SU-DHL-6 (cell line): ENCODE results near the gene HDAC10.

ENCODE experiments used
- H2AFZ ChIP-seq: fragments of 200-600 bp; sonication (generic); 2 replicates; pipeline ENCODE4 v1.6.1; 2014; ENCODE audit warnings: low read depth, mild to moderate bottlenecking, moderate library complexity, mixed read lengths, antibody characterized with exemption, low read length; ENCODE audit not compliant: severe bottlenecking
- H3F3A ChIP-seq: fragments of 200-600 bp; shearing (Covaris generic); 2 replicates; pipeline ENCODE4 v1.6.0; 2016; ENCODE audit warnings: antibody characterized with exemption, mild to moderate bottlenecking; ENCODE audit not compliant: insufficient read depth
- H3K27ac ChIP-seq: fragments of 200-600 bp; sonication (generic); 2 replicates; pipeline ENCODE4 v1.5.1; 2016; ENCODE audit warnings: low read depth, mild to moderate bottlenecking, low read length, moderate library complexity, mixed read lengths
- H3K27me3 ChIP-seq: fragments of 200-600 bp; sonication (generic), shearing (Covaris generic); 2 replicates; pipeline ENCODE4 v1.6.0; 2014; ENCODE audit warnings: mild to moderate bottlenecking, low read length
- H3K36me3 ChIP-seq: fragments of 200-600 bp; sonication (generic); 2 replicates; pipeline ENCODE4 v1.6.1; 2014; ENCODE audit warnings: mild to moderate bottlenecking, low read length, mixed read lengths
- H3K4me2 ChIP-seq: fragments of 300-600, 200-600 bp; shearing (Covaris generic), sonication (generic); 2 replicates; pipeline ENCODE4 v1.6.0; 2014; ENCODE audit warnings: low read length, low read depth, mild to moderate bottlenecking; ENCODE audit not compliant: poor library complexity, severe bottlenecking
- H3K4me3 ChIP-seq: fragments of 200-600 bp; sonication (generic); 2 replicates; pipeline ENCODE4 v1.5.1; 2014; ENCODE audit warnings: antibody characterized with exemption, low read length, mild to moderate bottlenecking, mixed read lengths; ENCODE audit not compliant: insufficient read depth, poor library complexity, severe bottlenecking
- H3K79me2 ChIP-seq: fragments of 200-600 bp; sonication (generic); 2 replicates; pipeline ENCODE4 v1.6.1; 2014; ENCODE audit warnings: mild to moderate bottlenecking, low read length, moderate library complexity; ENCODE audit not compliant: insufficient read depth
- H3K9ac ChIP-seq: fragments of 200-600 bp; sonication (generic); 2 replicates; pipeline ENCODE4 v1.7.0; 2014; ENCODE audit warnings: mild to moderate bottlenecking, low read length
- H3K9me2 ChIP-seq: fragments of 200-600 bp; sonication (generic); replicated peaks from 2 replicates; pipeline ENCODE4 v1.6.1; 2014; ENCODE audit warnings: low read length; ENCODE audit not compliant: insufficient read depth
- H3K9me3 ChIP-seq: fragments of 200-600 bp; sonication (generic); 2 replicates; pipeline ENCODE4 v1.6.1; 2014; ENCODE audit warnings: low read length, mixed read lengths; ENCODE audit not compliant: insufficient read depth
- H4K20me1 ChIP-seq: fragments of 200-600 bp; sonication (generic); 2 replicates; pipeline ENCODE4 v1.6.1; 2014; ENCODE audit warnings: low read depth, mild to moderate bottlenecking, antibody characterized with exemption, low read length, moderate library complexity, mixed read lengths
- EZH2phosphoT487 ChIP-seq: fragments of 200-600 bp; sonication (generic), shearing (Covaris generic); conservative IDR thresholded peaks from 2 replicates; pipeline ENCODE4 v1.6.1; 2018; ENCODE audit warnings: mild to moderate bottlenecking, antibody characterized with exemption, low read length, moderate library complexity, mixed read lengths
- TF ChIP-seq, protein P1 (sequence below): fragments of 200-600 bp; sonication (generic); IDR thresholded peaks from one replicate; pipeline ENCODE4 v1.5.1; 2017; ENCODE audit warnings: antibody characterized with exemption, mild to moderate bottlenecking, low read length, moderate library complexity; ENCODE audit not compliant: insufficient read depth, poor library complexity, severe bottlenecking

The HDAC10 gene

DNA sequence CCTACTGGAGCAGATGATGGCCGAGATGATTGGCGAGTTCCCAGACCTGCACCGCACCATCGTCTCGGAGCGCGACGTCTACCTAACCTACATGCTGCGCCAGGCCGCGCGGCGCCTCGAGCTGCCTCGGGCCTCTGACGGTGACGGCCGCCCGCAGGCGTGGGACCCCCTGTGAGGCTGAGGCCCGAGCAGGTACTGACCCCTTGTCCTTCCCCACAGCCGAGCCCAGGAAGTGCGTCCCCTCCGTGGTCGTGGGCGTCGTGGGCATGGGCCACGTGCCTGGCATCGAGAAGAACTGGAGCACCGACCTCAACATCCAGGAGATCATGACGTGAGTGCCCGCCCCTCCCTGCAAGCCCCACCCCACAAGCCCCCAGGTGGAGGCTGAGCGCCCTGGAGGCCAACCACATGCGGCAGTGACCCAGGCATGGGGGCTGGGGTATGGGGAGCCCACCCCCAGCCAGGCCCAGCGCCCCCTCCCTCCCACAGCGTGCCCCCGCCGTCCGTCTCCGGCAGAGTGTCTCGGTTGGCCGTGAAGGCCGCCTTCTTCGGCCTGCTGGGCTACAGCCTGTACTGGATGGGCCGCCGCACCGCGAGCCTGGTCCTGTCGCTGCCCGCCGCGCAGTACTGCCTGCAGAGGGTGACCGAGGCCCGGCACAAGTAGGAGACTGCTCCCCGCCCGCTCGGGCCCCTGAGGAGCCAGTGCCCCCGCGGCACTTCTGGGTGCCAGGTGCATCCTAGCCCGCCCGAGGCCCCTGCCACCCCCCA is 53.0 kb downstream of the HDAC10 start:
- H3K36me3 ChIP-seq = peaks cover 2% of the 10 kb centered on the region; the same call in 1 of the 2 replicates
- no peak overlapping the region for H2AFZ ChIP-seq
- H4K20me1 ChIP-seq = no peaks in the 10 kb centered on the region
- H3K79me2 ChIP-seq = peaks cover 30% of the 10 kb centered on the region
- TF ChIP-seq EZH2phosphoT487 = no peak
- TF ChIP-seq, protein P1, sequence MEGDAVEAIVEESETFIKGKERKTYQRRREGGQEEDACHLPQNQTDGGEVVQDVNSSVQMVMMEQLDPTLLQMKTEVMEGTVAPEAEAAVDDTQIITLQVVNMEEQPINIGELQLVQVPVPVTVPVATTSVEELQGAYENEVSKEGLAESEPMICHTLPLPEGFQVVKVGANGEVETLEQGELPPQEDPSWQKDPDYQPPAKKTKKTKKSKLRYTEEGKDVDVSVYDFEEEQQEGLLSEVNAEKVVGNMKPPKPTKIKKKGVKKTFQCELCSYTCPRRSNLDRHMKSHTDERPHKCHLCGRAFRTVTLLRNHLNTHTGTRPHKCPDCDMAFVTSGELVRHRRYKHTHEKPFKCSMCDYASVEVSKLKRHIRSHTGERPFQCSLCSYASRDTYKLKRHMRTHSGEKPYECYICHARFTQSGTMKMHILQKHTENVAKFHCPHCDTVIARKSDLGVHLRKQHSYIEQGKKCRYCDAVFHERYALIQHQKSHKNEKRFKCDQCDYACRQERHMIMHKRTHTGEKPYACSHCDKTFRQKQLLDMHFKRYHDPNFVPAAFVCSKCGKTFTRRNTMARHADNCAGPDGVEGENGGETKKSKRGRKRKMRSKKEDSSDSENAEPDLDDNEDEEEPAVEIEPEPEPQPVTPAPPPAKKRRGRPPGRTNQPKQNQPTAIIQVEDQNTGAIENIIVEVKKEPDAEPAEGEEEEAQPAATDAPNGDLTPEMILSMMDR = no peak
- no peak overlapping the region for H3K27ac ChIP-seq
- no peak overlapping the region for H3K4me2 ChIP-seq
- H3K27me3 ChIP-seq = no peaks in the 10 kb centered on the region
- H3K4me3 ChIP-seq = no peak overlapping the region
- H3F3A ChIP-seq = peaks cover 28% of the 10 kb centered on the region
- no peak overlapping the region for H3K9ac ChIP-seq
- H3K9me2 ChIP-seq = no peaks in the 10 kb centered on the region
- no peaks in the 10 kb centered on the region for H3K9me3 ChIP-seq

DNA sequence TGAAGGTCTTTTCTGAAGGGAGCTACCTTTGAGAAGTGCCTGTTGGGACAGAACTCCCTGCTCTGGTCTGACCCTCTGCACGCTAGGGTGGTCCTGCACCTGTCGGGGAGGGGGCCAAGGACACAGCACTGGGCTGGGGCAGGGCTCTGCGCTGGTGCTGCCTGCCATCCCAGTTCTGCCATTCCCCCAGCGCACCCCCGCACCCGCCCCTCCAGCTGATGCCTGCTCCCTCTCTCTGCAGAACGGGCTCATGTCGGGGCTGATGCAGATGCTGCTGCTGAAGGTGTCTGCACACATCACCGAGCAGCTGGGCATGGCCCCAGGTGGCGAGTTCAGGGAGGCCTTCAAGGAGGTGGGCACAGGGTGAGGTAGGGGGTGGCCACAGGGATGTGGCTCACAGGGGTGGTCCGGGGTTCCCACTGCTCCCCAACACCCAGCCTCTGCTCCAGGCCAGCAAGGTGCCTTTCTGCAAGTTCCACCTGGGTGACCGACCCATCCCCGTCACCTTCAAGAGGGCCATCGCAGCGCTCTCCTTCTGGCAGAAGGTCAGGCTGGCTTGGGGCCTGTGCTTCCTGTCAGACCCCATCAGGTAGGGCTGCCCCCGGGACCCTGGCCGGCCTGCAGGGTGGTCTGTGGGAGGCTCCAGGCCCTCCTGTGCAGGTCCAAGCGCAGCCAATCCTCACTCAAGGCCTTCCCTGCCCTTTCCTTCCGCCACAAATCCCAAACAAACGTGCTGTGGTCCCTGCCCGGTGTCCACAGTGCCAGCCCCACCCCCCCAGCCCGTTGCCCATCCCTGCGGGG is 53.9 kb downstream of the HDAC10 start:
- no peaks in the 10 kb centered on the region for H3K9me3 ChIP-seq
- H3F3A ChIP-seq = peaks cover 29% of the 10 kb centered on the region
- no peaks in the 10 kb centered on the region for H4K20me1 ChIP-seq
- no peak overlapping the region for H3K4me2 ChIP-seq
- no peaks in the 10 kb centered on the region for H3K36me3 ChIP-seq
- no peak overlapping the region for H3K4me3 ChIP-seq
- no peak for TF ChIP-seq EZH2phosphoT487
- TF ChIP-seq, protein P1 = no peak
- peak overlapping the region; percentile 49 for H3K27ac ChIP-seq
- no peaks in the 10 kb centered on the region for H3K27me3 ChIP-seq
- H2AFZ ChIP-seq = no peak overlapping the region
- H3K79me2 ChIP-seq = peaks cover 27% of the 10 kb centered on the region
- no peak overlapping the region for H3K9ac ChIP-seq
- no peaks in the 10 kb centered on the region for H3K9me2 ChIP-seq

DNA sequence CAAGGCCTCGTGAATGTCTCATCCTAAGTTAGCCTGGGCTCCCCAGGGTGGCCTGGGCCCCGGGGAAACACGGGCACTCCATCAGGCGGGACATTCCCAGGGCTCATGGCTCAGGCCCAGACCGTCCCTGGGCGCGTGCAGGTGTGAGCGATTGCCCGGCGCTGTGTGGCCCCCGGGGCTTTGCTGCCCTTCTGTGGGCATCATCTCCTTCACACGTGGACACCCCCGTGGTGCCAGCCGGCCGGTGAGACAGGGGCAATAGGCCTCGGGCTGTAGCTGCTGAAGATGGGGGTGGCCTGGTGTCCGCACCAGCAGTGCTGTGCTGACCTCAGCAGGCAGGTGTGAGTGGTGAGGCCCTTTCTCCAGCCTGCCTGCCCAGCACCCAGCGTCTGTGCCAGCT is 54.8 kb downstream of the HDAC10 start:
- no peak overlapping the region for H3K9ac ChIP-seq
- H3K9me3 ChIP-seq = no peaks in the 10 kb centered on the region
- no peak for TF ChIP-seq EZH2phosphoT487
- TF ChIP-seq, protein P1 = no peak
- H3F3A ChIP-seq = peaks cover 37% of the 10 kb centered on the region
- H3K27ac ChIP-seq = peak overlapping the region; percentile 49
- no peaks in the 10 kb centered on the region for H4K20me1 ChIP-seq
- no peak overlapping the region for H3K4me2 ChIP-seq
- no peaks in the 10 kb centered on the region for H3K36me3 ChIP-seq
- H3K9me2 ChIP-seq = no peaks in the 10 kb centered on the region
- peaks cover 17% of the 10 kb centered on the region for H3K79me2 ChIP-seq
- no peak overlapping the region for H2AFZ ChIP-seq
- no peak overlapping the region for H3K4me3 ChIP-seq
- no peaks in the 10 kb centered on the region for H3K27me3 ChIP-seq
